ENCODE measurements around the gene ABCC1. TPM values are rescaled to one million over a fixed set of nuclear protein-coding genes. Genes with fewer than 3 reads are reported as not detected.

Gene ABCC1
- total RNA-seq, 1 donor from 2014 or later = 9.9 TPM

GRCh38 chr16:15986261-15986660 is 36.8 kb downstream of the ABCC1 start:
- no peak overlapping the region for H3K9ac ChIP-seq (ENCODE audit: low read depth in 1 of 3, low read length in 3 of 3)
- H3K27me3 ChIP-seq (ENCODE audit: control insufficient read depth in 3 of 3, insufficient read depth in 3 of 3, low read length in 3 of 3) = no peaks in the 10 kb centered on the region
- peaks cover 0 to 2% (median 0%) of the 10 kb centered on the region in 3 donors for H3K9me3 ChIP-seq (ENCODE audit: control insufficient read depth in 3 of 3, low read length in 3 of 3)
- no peak overlapping the region for H3K27ac ChIP-seq (ENCODE audit: low read depth, low read length)
- H3K36me3 ChIP-seq (ENCODE audit: control insufficient read depth in 3 of 3, insufficient read depth in 3 of 3, low read length in 3 of 3) = peaks cover 0 to 2% (median 0%) of the 10 kb centered on the region in 3 donors
- H3K4me3 ChIP-seq (ENCODE audit: low read length in 3 of 3) = no peak overlapping the region
- H3K4me1 ChIP-seq (ENCODE audit: control insufficient read depth in 3 of 3, insufficient read depth in 3 of 3, low read length in 3 of 3) = peaks cover 24 to 45% (median 43%) of the 10 kb centered on the region in 3 donors

- no peak overlapping the region for H3K4me3 ChIP-seq (ENCODE audit: low read length in 3 of 3)
- peak overlapping the region; percentile 36 for H3K27ac ChIP-seq (ENCODE audit: low read depth, low read length)
- no peaks in the 10 kb centered on the region for H3K27me3 ChIP-seq (ENCODE audit: control insufficient read depth in 3 of 3, insufficient read depth in 3 of 3, low read length in 3 of 3)
- H3K9me3 ChIP-seq (ENCODE audit: control insufficient read depth in 3 of 3, low read length in 3 of 3) = no peaks in the 10 kb centered on the region
- H3K4me1 ChIP-seq (ENCODE audit: control insufficient read depth in 3 of 3, insufficient read depth in 3 of 3, low read length in 3 of 3) = peaks cover 16 to 43% (median 41%) of the 10 kb centered on the region in 3 donors
- H3K9ac ChIP-seq (ENCODE audit: low read depth in 1 of 3, low read length in 3 of 3) = peak overlapping the region in 1 of 3 donors; percentile 64
- peaks cover 0 to 8% (median 2%) of the 10 kb centered on the region in 3 donors for H3K36me3 ChIP-seq (ENCODE audit: control insufficient read depth in 3 of 3, insufficient read depth in 3 of 3, low read length in 3 of 3)
These were observed 39.0 kb downstream of the ABCC1 start for GRCh38 chr16:15988268-15989013.

- peaks cover 25 to 52% (median 43%) of the 10 kb centered on the region in 3 donors for H3K4me1 ChIP-seq (ENCODE audit: control insufficient read depth in 3 of 3, insufficient read depth in 3 of 3, low read length in 3 of 3)
- H3K36me3 ChIP-seq (ENCODE audit: control insufficient read depth in 3 of 3, insufficient read depth in 3 of 3, low read length in 3 of 3) = peaks cover 0 to 8% (median 2%) of the 10 kb centered on the region in 3 donors
- no peak overlapping the region for H3K27ac ChIP-seq (ENCODE audit: low read depth, low read length)
- H3K9me3 ChIP-seq (ENCODE audit: control insufficient read depth in 3 of 3, low read length in 3 of 3) = no peaks in the 10 kb centered on the region
- H3K9ac ChIP-seq (ENCODE audit: low read depth in 1 of 3, low read length in 3 of 3) = no peak overlapping the region
- H3K27me3 ChIP-seq (ENCODE audit: control insufficient read depth in 3 of 3, insufficient read depth in 3 of 3, low read length in 3 of 3) = no peaks in the 10 kb centered on the region
- no peak overlapping the region for H3K4me3 ChIP-seq (ENCODE audit: low read length in 3 of 3)
These were observed 41.5 kb downstream of the ABCC1 start for GRCh38 chr16:15990902-15991301.

GRCh38 chr16:15993128-15993527 is 43.7 kb downstream of the ABCC1 start:
- H3K9ac ChIP-seq (ENCODE audit: low read depth in 1 of 3, low read length in 3 of 3) = no peak overlapping the region
- peaks cover 39 to 61% (median 53%) of the 10 kb centered on the region in 3 donors for H3K4me1 ChIP-seq (ENCODE audit: control insufficient read depth in 3 of 3, insufficient read depth in 3 of 3, low read length in 3 of 3)
- H3K36me3 ChIP-seq (ENCODE audit: control insufficient read depth in 3 of 3, insufficient read depth in 3 of 3, low read length in 3 of 3) = peaks cover 0 to 8% (median 2%) of the 10 kb centered on the region in 3 donors
- H3K27ac ChIP-seq (ENCODE audit: low read depth, low read length) = no peak overlapping the region
- no peak overlapping the region for H3K4me3 ChIP-seq (ENCODE audit: low read length in 3 of 3)
- H3K27me3 ChIP-seq (ENCODE audit: control insufficient read depth in 3 of 3, insufficient read depth in 3 of 3, low read length in 3 of 3) = no peaks in the 10 kb centered on the region
- H3K9me3 ChIP-seq (ENCODE audit: control insufficient read depth in 3 of 3, low read length in 3 of 3) = no peaks in the 10 kb centered on the region

- Histone ChIP-seq H3K27me3 (ENCODE audit: control insufficient read depth in 3 of 3, insufficient read depth in 3 of 3, low read length in 3 of 3) (no peaks in the 10 kb centered on the region), H3K9me3 (ENCODE audit: control insufficient read depth in 3 of 3, low read length in 3 of 3) (no peaks in the 10 kb centered on the region), H3K9ac (ENCODE audit: low read depth in 1 of 3, low read length in 3 of 3) (no peak overlapping the region), H3K27ac (ENCODE audit: low read depth, low read length) (no peak overlapping the region), H3K36me3 (ENCODE audit: control insufficient read depth in 3 of 3, insufficient read depth in 3 of 3, low read length in 3 of 3) (peaks cover 0 to 8% (median 2%) of the 10 kb centered on the region in 3 donors), H3K4me1 (ENCODE audit: control insufficient read depth in 3 of 3, insufficient read depth in 3 of 3, low read length in 3 of 3) (peaks cover 39 to 61% (median 53%) of the 10 kb centered on the region in 3 donors), H3K4me3 (ENCODE audit: low read length in 3 of 3) (no peak overlapping the region)
These were observed 44.1 kb downstream of the ABCC1 start for GRCh38 chr16:15993541-15993940.

- no peaks in the 10 kb centered on the region for H3K9me3 ChIP-seq (ENCODE audit: control insufficient read depth in 3 of 3, low read length in 3 of 3)
- H3K36me3 ChIP-seq (ENCODE audit: control insufficient read depth in 3 of 3, insufficient read depth in 3 of 3, low read length in 3 of 3) = peaks cover 0 to 8% (median 2%) of the 10 kb centered on the region in 3 donors
- peak overlapping the region in 1 of 3 donors; percentile 64 for H3K9ac ChIP-seq (ENCODE audit: low read depth in 1 of 3, low read length in 3 of 3)
- H3K27me3 ChIP-seq (ENCODE audit: control insufficient read depth in 3 of 3, insufficient read depth in 3 of 3, low read length in 3 of 3) = no peaks in the 10 kb centered on the region
- no peak overlapping the region for H3K4me3 ChIP-seq (ENCODE audit: low read length in 3 of 3)
- peak overlapping the region; percentile 47 for H3K27ac ChIP-seq (ENCODE audit: low read depth, low read length)
- H3K4me1 ChIP-seq (ENCODE audit: control insufficient read depth in 3 of 3, insufficient read depth in 3 of 3, low read length in 3 of 3) = peaks cover 40 to 61% (median 50%) of the 10 kb centered on the region in 3 donors
These were observed 44.7 kb downstream of the ABCC1 start for GRCh38 chr16:15993946-15994665.

- peak overlapping the region in 1 of 3 donors; percentile 50 for H3K9ac ChIP-seq (ENCODE audit: low read depth in 1 of 3, low read length in 3 of 3)
- H3K4me1 ChIP-seq (ENCODE audit: control insufficient read depth in 3 of 3, insufficient read depth in 3 of 3, low read length in 3 of 3) = peaks cover 35 to 57% (median 41%) of the 10 kb centered on the region in 3 donors
- peak overlapping the region; percentile 69 for H3K27ac ChIP-seq (ENCODE audit: low read depth, low read length)
- H3K36me3 ChIP-seq (ENCODE audit: control insufficient read depth in 3 of 3, insufficient read depth in 3 of 3, low read length in 3 of 3) = peaks cover 0 to 4% (median 2%) of the 10 kb centered on the region in 3 donors
- peak overlapping the region in 1 of 3 donors; percentile 45 for H3K4me3 ChIP-seq (ENCODE audit: low read length in 3 of 3)
- H3K9me3 ChIP-seq (ENCODE audit: control insufficient read depth in 3 of 3, low read length in 3 of 3) = no peaks in the 10 kb centered on the region
- no peaks in the 10 kb centered on the region for H3K27me3 ChIP-seq (ENCODE audit: control insufficient read depth in 3 of 3, insufficient read depth in 3 of 3, low read length in 3 of 3)
These were observed 47.2 kb downstream of the ABCC1 start for GRCh38 chr16:15996432-15997109.

GRCh38 chr16:16000685-16001084 is 51.3 kb downstream of the ABCC1 start:
- Histone ChIP-seq H3K27me3 (ENCODE audit: control insufficient read depth in 3 of 3, insufficient read depth in 3 of 3, low read length in 3 of 3) (no peaks in the 10 kb centered on the region), H3K9me3 (ENCODE audit: control insufficient read depth in 3 of 3, low read length in 3 of 3) (no peaks in the 10 kb centered on the region), H3K27ac (ENCODE audit: low read depth, low read length) (no peak overlapping the region), H3K4me1 (ENCODE audit: control insufficient read depth in 3 of 3, insufficient read depth in 3 of 3, low read length in 3 of 3) (peaks cover 20 to 34% (median 28%) of the 10 kb centered on the region in 3 donors), H3K9ac (ENCODE audit: low read depth in 1 of 3, low read length in 3 of 3) (no peak overlapping the region), H3K4me3 (ENCODE audit: low read length in 3 of 3) (no peak overlapping the region), H3K36me3 (ENCODE audit: control insufficient read depth in 3 of 3, insufficient read depth in 3 of 3, low read length in 3 of 3) (no peaks in the 10 kb centered on the region)

GRCh38 chr16:16001596-16002255 is 52.3 kb downstream of the ABCC1 start:
- no peaks in the 10 kb centered on the region for H3K27me3 ChIP-seq (ENCODE audit: control insufficient read depth in 3 of 3, insufficient read depth in 3 of 3, low read length in 3 of 3)
- H3K27ac ChIP-seq (ENCODE audit: low read depth, low read length) = no peak overlapping the region
- no peaks in the 10 kb centered on the region for H3K36me3 ChIP-seq (ENCODE audit: control insufficient read depth in 3 of 3, insufficient read depth in 3 of 3, low read length in 3 of 3)
- no peak overlapping the region for H3K9ac ChIP-seq (ENCODE audit: low read depth in 1 of 3, low read length in 3 of 3)
- H3K4me1 ChIP-seq (ENCODE audit: control insufficient read depth in 3 of 3, insufficient read depth in 3 of 3, low read length in 3 of 3) = peaks cover 14 to 28% (median 22%) of the 10 kb centered on the region in 3 donors
- no peak overlapping the region for H3K4me3 ChIP-seq (ENCODE audit: low read length in 3 of 3)
- no peaks in the 10 kb centered on the region for H3K9me3 ChIP-seq (ENCODE audit: control insufficient read depth in 3 of 3, low read length in 3 of 3)

Measured in skeletal muscle tissue (tissue), 4 donors.